Upper lobe of left lung (tissue), 4 donors: ENCODE results near the gene SORCS3.

Experiments
- EP300 ChIP-seq, 4 donors: sonication (generic); formaldehyde crosslinking; IDR thresholded peaks; one replicate each; pipeline ENCODE4 v1.5.1; 2017; ENCODE audit warnings: antibody characterized with exemption in 4 of 4, control low read depth in 2 of 4
- POLR2A ChIP-seq, 4 donors: fragments of 450-650 bp; IDR thresholded peaks; one replicate each; pipeline ENCODE4 v1.5.1; 2016 to 2017; ENCODE audit warnings: antibody characterized with exemption in 4 of 4, mild to moderate bottlenecking in 2 of 4
- POLR2AphosphoS5 ChIP-seq, 2 donors: sonication (generic); formaldehyde crosslinking; IDR thresholded peaks; one replicate each; pipeline ENCODE4 v1.5.1; 2017; ENCODE audit warnings: antibody characterized with exemption in 2 of 2
- TF ChIP-seq, protein P1 (sequence below), 6 experiments: fragments of 450-650 bp in 4 of 6; fragments of 200-600 bp in 2 of 6; sonication (generic) in 2 of 6; IDR thresholded peaks; one replicate each; pipeline ENCODE4 v1.5.1; 2016 to 2019; ENCODE audit warnings: antibody characterized with exemption in 6 of 6

DNA sequence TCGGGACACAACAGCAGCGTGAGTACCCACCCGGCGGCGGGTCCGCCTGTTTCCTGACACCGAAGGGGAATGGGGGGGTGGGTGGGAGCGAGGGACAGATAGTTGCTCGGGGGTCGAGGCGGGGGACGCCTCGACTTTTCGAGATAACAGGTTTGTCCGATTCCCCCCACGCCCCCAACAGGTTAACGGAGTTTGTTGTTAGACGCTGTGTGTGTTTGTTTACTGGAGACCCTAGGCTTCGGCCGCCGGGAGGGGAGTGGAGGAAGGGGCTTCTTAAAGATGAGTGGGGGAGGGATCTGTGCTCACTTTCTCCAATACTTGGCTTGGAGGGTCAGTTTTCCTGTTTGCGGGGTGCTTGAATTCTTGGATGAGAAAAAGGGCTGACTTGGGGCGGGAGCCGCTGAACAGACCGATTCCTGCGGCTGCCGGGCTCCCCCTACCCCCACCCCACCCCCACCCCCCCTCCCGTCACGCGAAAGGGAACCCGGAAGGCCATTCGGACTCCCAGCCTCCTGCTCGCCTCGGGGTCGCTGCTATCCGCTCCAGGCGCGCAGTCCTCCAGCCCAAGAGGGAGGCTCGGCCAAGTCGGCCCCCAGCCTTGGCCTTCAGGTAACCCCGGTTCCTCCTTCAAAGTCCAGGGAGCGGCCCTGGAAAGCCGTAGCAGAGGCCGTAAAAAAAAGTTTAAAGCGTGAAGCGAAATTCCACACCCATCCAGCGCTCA lies 1.0 kb downstream of the SORCS3 start:
- TF ChIP-seq, protein P1, sequence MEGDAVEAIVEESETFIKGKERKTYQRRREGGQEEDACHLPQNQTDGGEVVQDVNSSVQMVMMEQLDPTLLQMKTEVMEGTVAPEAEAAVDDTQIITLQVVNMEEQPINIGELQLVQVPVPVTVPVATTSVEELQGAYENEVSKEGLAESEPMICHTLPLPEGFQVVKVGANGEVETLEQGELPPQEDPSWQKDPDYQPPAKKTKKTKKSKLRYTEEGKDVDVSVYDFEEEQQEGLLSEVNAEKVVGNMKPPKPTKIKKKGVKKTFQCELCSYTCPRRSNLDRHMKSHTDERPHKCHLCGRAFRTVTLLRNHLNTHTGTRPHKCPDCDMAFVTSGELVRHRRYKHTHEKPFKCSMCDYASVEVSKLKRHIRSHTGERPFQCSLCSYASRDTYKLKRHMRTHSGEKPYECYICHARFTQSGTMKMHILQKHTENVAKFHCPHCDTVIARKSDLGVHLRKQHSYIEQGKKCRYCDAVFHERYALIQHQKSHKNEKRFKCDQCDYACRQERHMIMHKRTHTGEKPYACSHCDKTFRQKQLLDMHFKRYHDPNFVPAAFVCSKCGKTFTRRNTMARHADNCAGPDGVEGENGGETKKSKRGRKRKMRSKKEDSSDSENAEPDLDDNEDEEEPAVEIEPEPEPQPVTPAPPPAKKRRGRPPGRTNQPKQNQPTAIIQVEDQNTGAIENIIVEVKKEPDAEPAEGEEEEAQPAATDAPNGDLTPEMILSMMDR (IDR thresholded peaks at IDR 0.05) = no peak
- TF ChIP-seq POLR2A (IDR thresholded peaks at IDR 0.05) (no peak), EP300 (IDR thresholded peaks at IDR 0.05) (no peak), POLR2AphosphoS5 (IDR thresholded peaks at IDR 0.05) (no peak)
